Ectodermal cell (in vitro differentiated cells): Measurements from ENCODE around the gene NGEF.

Experiments
- H3K27ac ChIP-seq: 2 replicates; pipeline ENCODE4 v1.7.0; 2013; ENCODE audit warnings: mild to moderate bottlenecking, low read depth, low read length; ENCODE audit not compliant: insufficient read depth, poor library complexity, severe bottlenecking
- H3K27me3 ChIP-seq: 2 replicates; pipeline ENCODE4 v1.7.0; 2013; ENCODE audit warnings: mild to moderate bottlenecking, low read length; ENCODE audit not compliant: insufficient read depth, control insufficient read depth, poor library complexity, severe bottlenecking
- H3K36me3 ChIP-seq: one replicate; pipeline ENCODE4 v1.7.0; 2013; ENCODE audit warnings: low read length; ENCODE audit not compliant: control insufficient read depth, insufficient read depth
- H3K4me1 ChIP-seq: one replicate; pipeline ENCODE4 v1.7.0; 2013; ENCODE audit warnings: low read length; ENCODE audit not compliant: control insufficient read depth, insufficient read depth
- H3K4me3 ChIP-seq: 2 replicates; pipeline ENCODE4 v1.7.0; 2013; ENCODE audit warnings: low read depth, low read length, control low read depth; ENCODE audit not compliant: insufficient read depth
- H3K9me3 ChIP-seq: 2 replicates; pipeline ENCODE4 v1.7.0; 2013; ENCODE audit warnings: mild to moderate bottlenecking, low read length, moderate library complexity; ENCODE audit not compliant: control insufficient read depth
- WGBS, 2 experiments: methylation state at CpG; one replicate each; pipeline ENCODE4 v1.1.7; 2013; ENCODE audit warnings: missing lambda C conversion rate in 2 of 2; 5-methylcytosine and 5-hydroxymethylcytosine counted together

The NGEF gene

DNA sequence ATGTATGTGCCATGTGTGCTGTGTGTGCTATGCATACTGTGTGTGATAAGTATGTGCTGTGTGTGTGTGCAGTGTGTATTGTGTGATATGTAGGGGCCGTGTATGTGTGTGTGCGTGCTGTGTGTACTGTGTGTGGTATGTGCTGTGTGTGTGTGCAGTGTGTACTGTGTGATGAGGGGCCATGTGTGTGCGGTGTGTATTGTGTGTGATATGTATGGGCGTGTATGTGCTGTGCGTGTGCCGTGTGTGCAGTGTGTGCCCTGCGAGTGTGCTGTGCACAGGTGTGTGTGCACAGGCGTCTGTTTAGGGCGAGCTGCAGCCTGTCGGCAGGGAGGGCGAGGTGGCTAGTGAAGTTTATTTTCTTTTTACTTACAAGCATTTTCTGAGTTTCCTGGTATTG is 126.9 kb downstream of the NGEF start:
- H3K27me3 ChIP-seq, result no peaks in the 10 kb centered on the region
- WGBS, 2 experiments, result 92 to 93% methylated on average over 11 of the region's 11 CpGs
- no peak overlapping the region for H3K4me3 ChIP-seq
- H3K4me1 ChIP-seq, result peaks cover 8% of the 10 kb centered on the region
- H3K9me3 ChIP-seq, result no peaks in the 10 kb centered on the region
- H3K36me3 ChIP-seq, result no peaks in the 10 kb centered on the region
- H3K27ac ChIP-seq, result no peak overlapping the region

DNA sequence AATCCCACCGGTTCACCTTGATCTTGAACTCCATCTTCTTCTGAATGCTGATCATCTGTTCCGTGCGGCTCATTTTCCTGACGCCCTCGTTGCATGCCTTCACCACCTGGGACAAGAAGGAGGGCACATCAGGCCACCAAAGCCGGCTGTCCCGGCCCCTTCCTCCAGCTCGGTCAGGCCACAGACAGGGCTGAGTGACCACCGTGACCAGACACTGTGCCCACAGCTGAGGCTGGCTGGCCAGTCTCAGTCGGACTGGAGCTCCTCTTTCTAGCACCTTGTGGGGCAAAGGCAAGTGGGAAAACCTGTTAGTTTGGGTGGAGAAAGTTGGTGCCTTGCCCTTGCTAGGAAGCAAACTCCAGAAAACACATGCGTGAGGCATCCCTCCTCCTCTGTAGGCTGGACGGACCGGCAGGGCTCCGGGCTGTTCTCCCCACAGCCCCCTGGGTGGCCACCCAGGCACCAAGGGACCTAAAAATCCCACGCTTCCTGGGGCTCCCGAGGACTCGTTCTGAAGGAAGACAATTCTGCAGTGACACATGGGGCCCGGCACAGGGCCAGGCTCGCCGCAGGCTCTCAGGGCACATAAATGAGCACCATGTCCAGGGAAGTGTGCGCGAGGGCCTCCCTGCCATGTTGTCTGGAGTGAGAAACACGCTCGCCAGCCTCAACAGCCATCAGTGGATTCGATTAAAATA is 127.6 kb downstream of the NGEF start:
- no peak overlapping the region for H3K27ac ChIP-seq
- no peaks in the 10 kb centered on the region for H3K27me3 ChIP-seq
- WGBS, 2 experiments, result 92 to 93% methylated on average over 25 of the region's 25 CpGs
- no peaks in the 10 kb centered on the region for H3K9me3 ChIP-seq
- peaks cover under 1% of the 10 kb centered on the region for H3K4me1 ChIP-seq
- no peak overlapping the region for H3K4me3 ChIP-seq
- H3K36me3 ChIP-seq, result no peaks in the 10 kb centered on the region

DNA sequence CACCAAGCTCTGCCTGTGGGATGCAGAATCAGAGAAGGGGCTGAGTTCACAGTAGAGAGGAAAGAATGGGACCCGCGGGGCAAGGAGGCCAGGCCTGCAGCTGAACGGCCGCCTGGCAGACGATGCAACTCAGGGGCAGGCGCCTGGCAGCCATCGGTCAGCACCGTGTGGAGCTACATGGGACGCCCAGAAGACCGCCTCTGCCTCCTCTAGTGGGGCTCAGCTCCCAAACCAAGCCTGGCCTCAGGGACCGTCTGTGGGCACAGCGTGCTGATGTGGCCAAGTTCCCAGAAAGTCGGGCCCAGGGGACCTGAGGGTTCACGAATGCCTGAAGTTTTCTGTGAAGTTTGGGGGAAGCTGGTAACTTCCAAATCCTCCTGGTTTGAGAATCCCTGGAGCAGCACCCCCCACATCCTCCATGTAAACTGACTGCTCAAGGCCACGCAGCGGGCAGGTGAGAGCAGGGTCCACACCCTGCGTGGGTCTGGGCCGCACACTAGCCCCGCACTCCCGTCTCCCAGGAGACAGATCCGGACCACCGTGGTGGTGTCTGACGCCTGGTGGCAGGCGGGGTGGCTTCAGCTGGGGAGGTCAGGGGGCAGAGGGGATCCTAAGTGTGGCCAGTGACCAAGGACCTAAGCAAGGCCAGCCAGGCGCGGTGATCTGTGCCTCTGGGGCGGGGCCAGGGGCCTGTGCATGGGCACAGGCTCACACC is 128.3 kb downstream of the NGEF start:
- 94% methylated on average over 27 of the region's 27 CpGs for WGBS, 2 experiments
- Histone ChIP-seq H3K36me3 (no peaks in the 10 kb centered on the region), H3K27ac (no peak overlapping the region)

DNA sequence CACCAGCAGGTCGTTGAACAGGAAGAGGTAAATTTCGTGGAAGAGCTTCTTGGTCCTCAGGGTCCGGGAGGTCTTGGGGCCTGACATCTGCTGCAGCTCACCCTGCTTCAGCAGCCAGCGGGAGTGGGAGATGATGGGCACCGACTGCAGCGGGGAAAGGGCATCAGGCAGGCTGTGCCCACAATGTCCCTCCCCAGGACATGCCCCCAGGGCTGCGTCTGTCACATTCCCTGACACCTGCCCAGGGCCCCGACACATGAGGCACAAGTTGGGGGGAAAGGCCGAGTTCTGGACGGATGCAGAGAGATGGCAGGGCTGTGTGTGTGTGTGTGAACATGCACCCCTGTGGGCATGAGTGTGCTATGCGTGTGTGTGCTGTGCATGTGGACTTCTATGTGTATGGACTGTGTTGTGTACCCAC is 129.0 kb downstream of the NGEF start:
- no peak overlapping the region for H3K4me3 ChIP-seq
- WGBS, 2 experiments, result 87 to 89% methylated on average over 11 of the region's 11 CpGs

More for the DNA sequence above, 128.3 kb downstream of the NGEF start:
- H3K4me1 ChIP-seq, result no peaks in the 10 kb centered on the region
- no peaks in the 10 kb centered on the region for H3K27me3 ChIP-seq
- no peaks in the 10 kb centered on the region for H3K9me3 ChIP-seq
- no peak overlapping the region for H3K4me3 ChIP-seq

DNA sequence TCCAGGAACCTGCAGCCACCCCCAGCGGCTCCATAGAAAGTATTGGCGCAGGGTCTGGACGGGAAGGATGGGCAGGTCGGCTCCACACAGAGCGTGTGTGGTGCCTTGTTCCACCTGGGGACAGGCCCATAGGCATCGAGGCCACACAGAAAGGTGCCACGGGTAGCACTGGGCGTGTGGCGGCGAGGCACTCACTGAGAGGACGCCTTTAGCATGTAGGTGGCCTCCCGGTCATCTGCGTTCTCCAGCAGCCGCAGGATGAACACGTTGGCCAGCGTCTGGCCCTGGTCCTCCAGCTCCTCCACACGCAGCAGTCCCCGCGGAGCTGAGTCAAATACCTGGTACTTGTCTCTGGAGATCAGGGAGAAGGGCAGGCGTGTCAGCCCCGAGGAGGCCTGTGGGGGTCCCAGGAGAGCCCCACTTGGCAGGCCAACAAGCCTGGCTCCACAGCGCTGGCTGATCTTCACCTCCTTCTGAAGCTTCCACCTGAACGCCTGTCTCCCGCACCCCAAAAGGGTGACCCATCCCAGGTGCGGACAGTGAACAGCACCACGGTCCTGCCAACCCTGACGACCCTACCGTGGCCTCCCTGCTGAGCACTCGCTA is 129.8 kb downstream of the NGEF start:
- Histone ChIP-seq H3K27ac (no peak overlapping the region), H3K9me3 (no peaks in the 10 kb centered on the region), H3K4me3 (no peak overlapping the region), H3K4me1 (no peaks in the 10 kb centered on the region), H3K36me3 (no peaks in the 10 kb centered on the region), H3K27me3 (peaks cover 7% of the 10 kb centered on the region)
- 93 to 94% methylated on average over 29 of the region's 29 CpGs for WGBS, 2 experiments

More for the DNA sequence above, 129.0 kb downstream of the NGEF start:
- Histone ChIP-seq H3K9me3 (no peaks in the 10 kb centered on the region), H3K36me3 (no peaks in the 10 kb centered on the region), H3K27me3 (peaks cover 1% of the 10 kb centered on the region), H3K4me1 (no peaks in the 10 kb centered on the region), H3K27ac (no peak overlapping the region)

DNA sequence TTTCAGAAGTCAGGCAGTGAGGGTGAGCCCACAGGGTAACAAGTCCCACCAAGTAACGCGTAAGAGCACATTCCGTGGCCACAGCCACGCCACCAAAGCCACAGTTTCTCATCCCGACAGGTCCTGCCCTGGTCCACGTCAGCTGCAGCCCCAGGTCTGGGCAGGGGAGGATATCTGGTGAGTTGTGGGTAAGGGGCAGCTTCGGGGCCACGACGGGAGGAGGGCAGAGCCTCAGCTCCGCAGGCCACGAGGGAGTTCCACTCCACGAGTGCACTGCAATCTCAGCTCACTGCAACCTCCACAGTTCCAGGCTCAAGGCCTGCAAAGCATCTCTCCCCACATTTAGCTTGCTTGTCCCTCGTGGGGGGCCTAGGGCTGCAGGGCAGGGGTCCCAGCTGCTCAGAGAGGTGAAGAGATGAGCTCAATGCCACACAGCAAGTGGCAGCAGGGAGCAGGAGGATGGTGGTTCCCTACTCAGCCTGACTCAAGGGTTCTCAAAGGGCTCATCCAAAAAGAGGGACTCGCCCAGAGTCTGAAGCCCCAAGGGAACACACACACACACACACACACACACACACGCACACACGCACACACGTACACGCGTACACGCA is 130.4 kb downstream of the NGEF start:
- no peaks in the 10 kb centered on the region for H3K9me3 ChIP-seq
- no peaks in the 10 kb centered on the region for H3K4me1 ChIP-seq
- no peak overlapping the region for H3K27ac ChIP-seq
- 91 to 94% methylated on average over 20 of the region's 20 CpGs for WGBS, 2 experiments
- H3K4me3 ChIP-seq, result no peak overlapping the region
- peaks cover 13% of the 10 kb centered on the region for H3K27me3 ChIP-seq
- no peaks in the 10 kb centered on the region for H3K36me3 ChIP-seq

DNA sequence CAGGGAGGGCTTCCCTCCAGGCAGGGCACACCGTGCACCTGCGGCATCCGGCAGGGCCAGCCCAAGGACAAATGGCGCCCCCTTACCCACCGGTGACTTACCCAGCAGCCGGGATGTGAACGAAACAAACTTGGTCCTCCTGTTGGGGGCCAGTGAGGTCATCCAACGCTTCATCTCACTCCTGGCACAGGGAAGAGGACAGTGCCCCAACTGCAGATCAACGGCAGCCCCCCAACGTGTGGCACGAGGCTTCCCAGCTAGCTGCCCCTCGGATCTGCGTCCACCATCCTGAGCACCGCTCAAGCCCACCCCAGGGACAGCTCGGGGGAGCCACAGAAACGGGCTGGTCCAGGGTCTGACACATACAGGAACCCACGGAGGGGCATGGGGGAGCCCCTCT is 131.0 kb downstream of the NGEF start:
- no peaks in the 10 kb centered on the region for H3K4me1 ChIP-seq
- no peak overlapping the region for H3K27ac ChIP-seq
- 93 to 95% methylated on average over 17 of the region's 17 CpGs for whole genome bisulfite sequencing, 2 experiments
- no peaks in the 10 kb centered on the region for H3K36me3 ChIP-seq
- no peaks in the 10 kb centered on the region for H3K9me3 ChIP-seq
- peaks cover 18% of the 10 kb centered on the region for H3K27me3 ChIP-seq
- H3K4me3 ChIP-seq, result no peak overlapping the region

DNA sequence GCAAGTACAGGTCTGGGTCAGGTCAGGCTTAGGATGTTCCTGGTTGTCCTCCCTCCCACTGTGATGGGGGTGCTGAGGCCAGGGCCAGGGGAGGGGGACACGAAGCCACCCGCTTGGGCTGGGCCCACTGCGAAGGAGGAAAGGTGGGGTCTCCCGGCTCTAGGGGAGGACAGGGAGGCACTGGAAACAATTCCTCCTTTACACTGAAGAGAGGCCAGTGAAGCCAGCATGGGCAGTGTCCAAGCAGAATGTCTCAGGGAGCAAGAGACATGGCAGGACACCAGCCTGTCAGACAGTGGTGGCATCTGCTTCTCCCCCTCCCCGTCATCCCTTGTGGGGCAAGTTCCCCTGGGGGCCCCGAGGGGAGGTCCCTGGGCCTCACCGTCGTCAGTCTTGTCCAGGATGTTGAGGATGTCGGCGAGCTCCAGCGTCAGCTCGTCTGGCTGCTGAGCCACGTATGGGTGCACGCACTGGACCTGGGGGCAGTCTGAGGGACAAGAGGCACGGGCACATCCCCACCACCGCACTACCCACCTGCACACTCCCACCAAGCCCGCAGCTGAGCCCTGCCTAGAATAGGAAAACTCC is 132.2 kb downstream of the NGEF start:
- no peaks in the 10 kb centered on the region for H3K4me1 ChIP-seq
- H3K27me3 ChIP-seq, result peaks cover 30% of the 10 kb centered on the region
- H3K36me3 ChIP-seq, result no peaks in the 10 kb centered on the region
- H3K27ac ChIP-seq, result no peak overlapping the region
- H3K9me3 ChIP-seq, result no peaks in the 10 kb centered on the region
- WGBS, 2 experiments, result 93 to 94% methylated on average over 17 of the region's 17 CpGs
- H3K4me3 ChIP-seq, result no peak overlapping the region

DNA sequence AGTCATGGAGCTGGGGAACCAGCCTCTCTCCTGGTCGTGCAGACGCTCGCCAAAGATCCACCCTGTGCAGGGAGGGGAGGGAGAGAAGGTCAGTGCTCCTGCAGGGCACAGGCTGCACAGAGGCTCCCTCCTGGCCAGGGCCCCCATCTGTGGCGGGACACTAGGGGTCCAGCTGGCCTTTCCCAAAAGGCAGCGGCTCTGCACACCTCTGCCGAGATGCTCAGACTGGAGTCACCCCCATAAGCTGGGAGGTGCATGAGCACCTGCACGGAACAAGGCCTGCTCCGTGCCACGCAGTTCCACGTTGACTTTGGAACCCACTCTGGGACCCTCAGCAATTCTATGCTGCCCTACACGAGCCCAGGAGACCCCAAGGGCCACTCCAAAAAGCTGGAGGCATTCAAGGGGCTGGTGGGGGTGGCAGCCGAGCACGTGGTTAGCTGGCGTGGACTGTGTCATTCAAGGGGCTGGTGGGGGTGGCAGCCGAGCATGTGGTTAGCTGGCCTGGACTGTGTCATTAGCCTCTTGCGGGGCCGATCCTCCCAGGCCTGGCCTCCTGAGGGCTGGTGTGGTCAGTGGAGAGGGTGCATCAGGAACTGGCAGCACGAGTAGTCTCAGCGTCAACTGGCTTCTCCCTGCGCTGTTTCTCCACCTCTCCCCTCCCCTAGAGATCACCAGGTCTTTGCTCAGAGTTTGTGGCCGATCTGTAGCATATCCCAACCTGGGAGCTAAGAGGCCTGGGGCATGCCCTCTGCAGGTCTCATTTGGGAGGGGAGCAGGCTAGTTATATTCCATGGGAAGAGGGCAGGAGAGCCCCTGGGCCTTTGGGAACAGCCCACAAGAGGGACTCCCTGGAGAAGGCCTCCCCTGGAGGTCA is 133.2 kb downstream of the NGEF start:
- H3K36me3 ChIP-seq, result no peaks in the 10 kb centered on the region
- no peaks in the 10 kb centered on the region for H3K9me3 ChIP-seq
- peaks cover 40% of the 10 kb centered on the region for H3K27me3 ChIP-seq
- H3K27ac ChIP-seq, result no peak overlapping the region
- 92 to 94% methylated on average over 21 of the region's 21 CpGs for WGBS, 2 experiments
- no peak overlapping the region for H3K4me3 ChIP-seq
- no peaks in the 10 kb centered on the region for H3K4me1 ChIP-seq
